MG63 (cell line): ENCODE results near the gene MEAK7. TPM values are rescaled to one million over a fixed set of nuclear protein-coding genes. Genes with fewer than 3 reads are reported as not detected.
"Not testable (repeated sequence)": the region's sequence is repeated elsewhere in the genome, so short reads cannot be mapped to it uniquely, and the experiment has no call there.

Source experiments
- DNase-seq: peaks from one replicate; pipeline ENCODE4 v3.0.0-alpha.2; 2020
- H3K27me3 ChIP-seq: fragments of 250-450 bp; sonication (Bioruptor Pico); 2 replicates; pipeline ENCODE4 v1.5.1; 2020; ENCODE audit warnings: mild to moderate bottlenecking, moderate library complexity
- H3K36me3 ChIP-seq: fragments of 250-450 bp; sonication (Bioruptor Pico); 2 replicates; pipeline ENCODE4 v1.5.1; 2020; ENCODE audit warnings: mild to moderate bottlenecking, moderate library complexity
- H3K4me3 ChIP-seq: fragments of 250-450 bp; sonication (Bioruptor Pico); 2 replicates; pipeline ENCODE4 v1.5.1; 2020; ENCODE audit warnings: mild to moderate bottlenecking, moderate library complexity
- H3K9me3 ChIP-seq: fragments of 250-450 bp; sonication (Bioruptor Pico); 2 replicates; pipeline ENCODE4 v1.5.1; 2020; ENCODE audit warnings: mild to moderate bottlenecking, moderate library complexity
- total RNA-seq: library from RNA; depleted of rRNA; stranded (reverse); fragments of >200 nt; shearing (Covaris generic); gene quantifications from 2 replicates; pipeline ENCODE4 v1.2.3, GENCODE V29; 2014; ENCODE audit warnings: low replicate concordance

The MEAK7 gene
- total RNA-seq, 1 experiment from 2014 or later, result 12.3 TPM

DNA sequence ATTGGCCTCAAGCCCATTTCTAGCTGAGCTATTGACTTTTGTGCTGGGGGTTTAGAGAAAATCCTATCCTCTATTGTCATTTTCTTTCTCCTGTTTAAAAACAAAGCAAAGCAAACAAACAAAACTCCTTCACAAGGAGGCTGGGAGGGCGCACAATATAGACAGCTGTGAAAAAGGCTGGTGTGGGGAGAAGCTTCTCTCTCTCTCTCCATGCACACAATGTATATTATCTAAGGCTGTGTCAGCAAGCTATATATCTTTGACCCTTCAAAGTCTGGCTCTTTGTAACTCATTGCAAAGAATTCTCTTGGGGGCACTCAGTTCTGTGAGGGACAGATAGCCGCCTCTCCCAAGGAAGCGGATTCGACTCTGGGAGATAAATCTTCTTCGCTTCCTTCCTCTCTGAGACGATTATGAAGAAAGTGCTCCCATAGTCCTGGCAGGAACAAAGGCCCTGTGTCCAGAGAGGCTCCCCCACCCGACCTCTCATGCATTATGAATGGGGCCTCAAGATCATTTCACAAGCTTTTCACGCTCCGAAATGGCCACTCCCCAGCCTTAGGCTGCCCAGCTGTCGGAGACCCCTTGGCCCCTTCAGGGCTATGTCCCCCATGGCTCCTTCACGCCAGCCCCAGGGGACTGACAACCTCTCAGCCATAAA is 33.2 kb upstream of the MEAK7 start:
- DNase-seq, result no peak
- H3K27me3 ChIP-seq, result no peaks in the 10 kb centered on the region
- no peaks in the 10 kb centered on the region for H3K36me3 ChIP-seq
- H3K4me3 ChIP-seq, result no peak overlapping the region
- no peaks in the 10 kb centered on the region for H3K9me3 ChIP-seq

DNA sequence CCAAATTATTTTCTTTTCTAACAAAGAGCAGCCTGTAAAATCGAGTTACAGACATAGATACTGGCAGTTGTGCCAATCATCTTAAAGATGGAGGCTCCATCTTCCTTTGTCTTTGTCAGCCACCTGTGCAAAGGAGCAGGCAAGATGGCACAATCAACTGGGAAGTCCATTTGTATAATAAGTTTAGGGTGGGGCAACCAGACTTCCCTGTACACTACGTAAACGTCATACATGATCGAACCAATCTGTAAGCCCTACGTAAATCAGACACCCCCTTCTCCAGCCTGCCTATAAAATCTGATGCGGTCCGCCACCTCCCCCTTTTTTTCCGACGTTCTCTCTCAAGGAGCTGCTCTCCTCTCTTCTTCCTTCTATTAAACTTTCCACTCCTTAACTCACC is 31.4 kb upstream of the MEAK7 start:
- H3K9me3 ChIP-seq, result no peaks in the 10 kb centered on the region
- H3K4me3 ChIP-seq, result no peak overlapping the region
- DNase-seq, result no peak
- H3K27me3 ChIP-seq, result no peaks in the 10 kb centered on the region
- no peaks in the 10 kb centered on the region for H3K36me3 ChIP-seq

DNA sequence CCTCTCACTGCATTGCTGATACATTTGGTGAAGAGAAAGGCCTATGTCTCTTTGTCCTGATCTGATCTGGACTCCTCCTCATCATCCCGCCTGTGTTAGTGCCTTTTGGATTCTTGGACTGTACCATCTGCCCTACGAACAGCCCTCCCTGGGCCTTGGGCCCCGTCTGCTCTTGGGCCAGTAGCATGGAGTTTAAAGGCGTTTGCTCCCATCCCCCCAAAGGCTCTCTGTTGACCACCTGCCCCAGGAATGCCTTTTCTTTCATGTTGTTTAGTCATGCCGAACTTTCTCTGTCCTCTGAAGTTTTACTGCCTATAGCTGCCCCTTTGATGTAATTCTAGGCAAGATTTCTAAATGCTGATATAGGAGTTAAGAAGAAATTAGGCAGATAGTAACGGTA is 30.9 kb upstream of the MEAK7 start:
- H3K27me3 ChIP-seq, result no peaks in the 10 kb centered on the region
- no peaks in the 10 kb centered on the region for H3K36me3 ChIP-seq
- no peak for DNase-seq
- H3K9me3 ChIP-seq, result no peaks in the 10 kb centered on the region
- no peak overlapping the region for H3K4me3 ChIP-seq

- H3K36me3 ChIP-seq, result no peaks in the 10 kb centered on the region
- no peak overlapping the region for H3K4me3 ChIP-seq
- no peaks in the 10 kb centered on the region for H3K27me3 ChIP-seq
- no peak for DNase-seq
- H3K9me3 ChIP-seq, result no peaks in the 10 kb centered on the region
These were observed 30.4 kb upstream of the MEAK7 start for GRCh38 chr16:84534815-84535214.

DNA sequence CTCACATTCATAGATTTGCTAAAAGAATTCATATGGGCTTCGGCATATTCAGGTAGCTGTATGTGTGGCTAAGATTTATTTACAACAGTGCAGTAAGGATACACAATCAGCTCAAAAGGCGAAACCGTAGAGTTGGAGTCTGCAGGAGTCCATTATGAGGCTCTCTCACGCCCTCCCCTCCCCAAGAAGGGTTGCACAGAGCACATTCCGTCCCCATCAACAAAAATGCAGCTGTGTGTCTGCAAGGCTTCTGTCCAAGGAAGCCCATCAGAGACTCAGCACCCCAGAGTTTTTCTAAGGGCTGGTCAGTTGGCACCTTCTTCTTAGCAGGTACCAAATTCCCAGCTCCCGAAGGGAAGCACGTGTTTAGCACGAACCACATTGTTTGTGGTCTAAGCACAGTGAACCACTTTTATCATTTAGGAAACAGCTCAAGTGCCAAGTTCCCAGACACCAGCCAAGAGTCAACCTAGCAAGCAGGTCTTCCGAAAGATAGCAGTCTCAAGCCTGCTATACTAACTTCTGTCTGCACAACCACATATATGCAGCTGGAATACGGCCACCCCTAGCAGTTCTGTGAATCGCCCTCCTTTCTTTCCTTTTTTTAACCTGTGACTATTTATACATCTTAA is 28.5 kb upstream of the MEAK7 start:
- Histone ChIP-seq H3K27me3 (no peaks in the 10 kb centered on the region), H3K36me3 (no peaks in the 10 kb centered on the region), H3K9me3 (no peaks in the 10 kb centered on the region), H3K4me3 (no peak overlapping the region)
- no peak for DNase-seq

GRCh38 chr16:84532291-84532724 is 27.8 kb upstream of the MEAK7 start:
- H3K4me3 ChIP-seq, result no peak overlapping the region
- H3K36me3 ChIP-seq, result no peaks in the 10 kb centered on the region
- no peaks in the 10 kb centered on the region for H3K27me3 ChIP-seq
- no peaks in the 10 kb centered on the region for H3K9me3 ChIP-seq
- DNase-seq, result peak; percentile 92

DNA sequence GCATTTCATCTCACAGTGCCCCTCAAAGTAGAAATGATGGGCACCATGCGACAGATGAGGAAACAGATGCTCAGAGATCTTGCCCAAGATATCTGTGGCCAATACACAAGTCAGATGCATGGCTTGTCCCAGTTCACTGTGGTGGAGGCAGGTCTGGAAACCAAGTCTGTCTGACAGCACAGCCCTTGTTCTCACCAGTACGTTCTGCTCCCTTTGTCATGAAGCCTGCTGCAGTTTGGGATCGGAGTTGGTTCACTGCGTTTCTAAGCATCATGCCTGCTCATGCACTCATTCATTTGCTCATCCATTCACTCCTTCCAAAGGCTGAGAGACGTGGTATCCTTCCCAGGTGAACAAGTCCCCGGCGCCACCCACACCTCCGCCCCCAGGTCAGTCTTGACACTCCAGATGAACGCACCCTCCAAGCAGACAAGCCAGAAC is 27.2 kb upstream of the MEAK7 start:
- Histone ChIP-seq H3K9me3 (no peaks in the 10 kb centered on the region), H3K36me3 (no peaks in the 10 kb centered on the region), H3K4me3 (no peak overlapping the region), H3K27me3 (no peaks in the 10 kb centered on the region)
- no peak for DNase-seq

- no peak for DNase-seq
- Histone ChIP-seq H3K4me3 (no peak overlapping the region), H3K27me3 (no peaks in the 10 kb centered on the region), H3K9me3 (no peaks in the 10 kb centered on the region), H3K36me3 (no peaks in the 10 kb centered on the region)
These were observed 26.1 kb upstream of the MEAK7 start for GRCh38 chr16:84530590-84530989.

DNA sequence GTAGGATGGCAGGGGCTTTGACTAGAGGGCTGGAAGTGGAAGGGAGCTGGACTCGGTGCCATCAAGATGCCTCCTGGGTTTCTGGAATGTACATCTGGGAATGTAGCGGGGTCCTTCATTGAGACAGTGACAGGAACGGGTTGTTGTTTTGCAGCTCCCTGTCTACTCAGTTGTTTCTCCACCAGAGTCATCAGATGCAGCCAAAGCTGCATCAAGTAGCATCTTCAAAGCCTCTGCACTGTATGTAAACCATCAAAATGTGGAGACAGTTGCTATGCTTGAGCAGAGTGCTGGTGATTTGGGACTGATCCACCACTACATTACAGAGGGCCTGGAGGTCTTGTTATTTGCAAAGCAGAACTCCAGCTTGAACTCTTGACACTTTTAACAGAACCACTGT is 25.1 kb upstream of the MEAK7 start:
- no peaks in the 10 kb centered on the region for H3K9me3 ChIP-seq
- no peaks in the 10 kb centered on the region for H3K36me3 ChIP-seq
- H3K27me3 ChIP-seq, result no peaks in the 10 kb centered on the region
- DNase-seq, result no peak
- H3K4me3 ChIP-seq, result no peak overlapping the region

DNA sequence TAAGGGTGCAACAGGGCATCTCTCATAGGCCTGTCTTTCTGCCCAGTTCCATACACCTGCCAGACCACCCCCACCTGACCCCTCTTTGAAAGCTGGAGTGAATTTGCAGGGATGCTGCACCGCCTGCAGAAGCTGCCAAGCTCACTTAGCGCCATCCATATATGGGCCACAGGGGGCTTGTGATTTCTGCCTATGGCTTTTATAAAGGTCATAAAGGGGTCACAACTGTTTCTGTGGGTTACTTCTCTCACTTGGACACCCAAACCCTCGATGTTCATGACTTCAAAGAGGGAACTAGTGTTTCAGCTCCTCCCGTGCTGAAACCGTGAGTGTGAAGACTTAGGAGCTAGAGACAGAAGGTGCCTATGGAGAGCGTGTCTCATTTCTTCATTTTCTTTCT is 23.9 kb upstream of the MEAK7 start:
- no peak overlapping the region for H3K4me3 ChIP-seq
- no peak for DNase-seq
- H3K9me3 ChIP-seq, result no peaks in the 10 kb centered on the region
- H3K27me3 ChIP-seq, result no peaks in the 10 kb centered on the region
- H3K36me3 ChIP-seq, result no peaks in the 10 kb centered on the region

- peak; percentile 66 for DNase-seq
- Histone ChIP-seq H3K9me3 (no peaks in the 10 kb centered on the region), H3K36me3 (no peaks in the 10 kb centered on the region)
These were observed 23.2 kb upstream of the MEAK7 start for GRCh38 chr16:84527532-84528269.

GRCh38 chr16:84526794-84527531 is 22.5 kb upstream of the MEAK7 start:
- Histone ChIP-seq H3K9me3 (no peaks in the 10 kb centered on the region), H3K4me3 (no peak overlapping the region), H3K27me3 (no peaks in the 10 kb centered on the region), H3K36me3 (no peaks in the 10 kb centered on the region)
- peak; percentile 50 for DNase-seq

More at GRCh38 chr16:84527532-84528269, 23.2 kb upstream of the MEAK7 start:
- Histone ChIP-seq H3K27me3 (no peaks in the 10 kb centered on the region), H3K4me3 (no peak overlapping the region)

GRCh38 chr16:84524941-84525581 is 20.6 kb upstream of the MEAK7 start:
- H3K36me3 ChIP-seq, DNase-seq, H3K9me3 ChIP-seq, H3K27me3 ChIP-seq, H3K4me3 ChIP-seq: not testable (repeated sequence)

- H3K27me3 ChIP-seq, result no peaks in the 10 kb centered on the region
- DNase-seq, result no peak
- no peaks in the 10 kb centered on the region for H3K9me3 ChIP-seq
- no peak overlapping the region for H3K4me3 ChIP-seq
- no peaks in the 10 kb centered on the region for H3K36me3 ChIP-seq
These were observed 20.0 kb upstream of the MEAK7 start for GRCh38 chr16:84524346-84524920.

- H3K27me3 ChIP-seq, result no peaks in the 10 kb centered on the region
- no peaks in the 10 kb centered on the region for H3K36me3 ChIP-seq
- H3K9me3 ChIP-seq, result no peaks in the 10 kb centered on the region
- H3K4me3 ChIP-seq, result no peak overlapping the region
- no peak for DNase-seq
These were observed 17.0 kb upstream of the MEAK7 start for GRCh38 chr16:84521497-84521770.

GRCh38 chr16:84520725-84521496 is 16.5 kb upstream of the MEAK7 start:
- H3K36me3 ChIP-seq, result no peaks in the 10 kb centered on the region
- H3K27me3 ChIP-seq, result no peaks in the 10 kb centered on the region
- no peaks in the 10 kb centered on the region for H3K9me3 ChIP-seq
- H3K4me3 ChIP-seq, result no peak overlapping the region
- peak; percentile 29 for DNase-seq
